ENCODE measurements around the gene TERT. TPM values are rescaled to one million over a fixed set of nuclear protein-coding genes. Genes with fewer than 3 reads are reported as not detected.

Gene TERT
- total and polyA plus RNA-seq, 2 of the 13 experiments (the other 11 are each of a cell fraction or from before 2014, with no cell fraction given) = 4.3 to 5.9 TPM

GRCh38 chr5:1239505-1240251, 55.2 kb downstream of the TERT start (continued):
- TF ChIP-seq ZNF75D (CRISPR knock-in tag; IDR thresholded peaks at IDR 0.05; ENCODE audit: borderline replicate concordance) = no peak

- in situ Hi-C loops (cut with HindIII; ENCODE audit: extremely low pct_ligation_motif_present, low pct_unique_long_range_greater_than_20kb) = loop anchor here (5.0 kb wide), 1 partner anchor 64 kb away; no protein-coding TSS in a partner anchor
- peaks cover 15 to 62% of the 10 kb centered on the region in 2 experiments for H3K27me3 ChIP-seq (ENCODE audit: control insufficient read depth in 1 of 2, insufficient read depth in 2 of 2, low read length in 2 of 2)
- ATAC-seq = no peak
These were observed 59.0 kb downstream of the TERT start for GRCh38 chr5:1235838-1236237.

GRCh38 chr5:1235379-1235778, 59.5 kb downstream of the TERT start:
- BruUV-seq (replicated peaks) = no TSS peak
- 0 out of 2 replicates have a peak, but pooled peaks have one; percentile 31 for TF ChIP-seq MEIS2 (CRISPR knock-in tag; IDR thresholded peaks at IDR 0.05)
- no peak for TF ChIP-seq TP53 (CRISPR knock-in tag; conservative IDR thresholded peaks at IDR 0.05)
- peak; percentile 93 for TF ChIP-seq STAG1 (CRISPR knock-in tag; IDR thresholded peaks at IDR 0.05)
- TF ChIP-seq SMC3 (IDR thresholded peaks at IDR 0.05; ENCODE audit: low read length) = peak; percentile 51
- TF ChIP-seq, protein P1, sequence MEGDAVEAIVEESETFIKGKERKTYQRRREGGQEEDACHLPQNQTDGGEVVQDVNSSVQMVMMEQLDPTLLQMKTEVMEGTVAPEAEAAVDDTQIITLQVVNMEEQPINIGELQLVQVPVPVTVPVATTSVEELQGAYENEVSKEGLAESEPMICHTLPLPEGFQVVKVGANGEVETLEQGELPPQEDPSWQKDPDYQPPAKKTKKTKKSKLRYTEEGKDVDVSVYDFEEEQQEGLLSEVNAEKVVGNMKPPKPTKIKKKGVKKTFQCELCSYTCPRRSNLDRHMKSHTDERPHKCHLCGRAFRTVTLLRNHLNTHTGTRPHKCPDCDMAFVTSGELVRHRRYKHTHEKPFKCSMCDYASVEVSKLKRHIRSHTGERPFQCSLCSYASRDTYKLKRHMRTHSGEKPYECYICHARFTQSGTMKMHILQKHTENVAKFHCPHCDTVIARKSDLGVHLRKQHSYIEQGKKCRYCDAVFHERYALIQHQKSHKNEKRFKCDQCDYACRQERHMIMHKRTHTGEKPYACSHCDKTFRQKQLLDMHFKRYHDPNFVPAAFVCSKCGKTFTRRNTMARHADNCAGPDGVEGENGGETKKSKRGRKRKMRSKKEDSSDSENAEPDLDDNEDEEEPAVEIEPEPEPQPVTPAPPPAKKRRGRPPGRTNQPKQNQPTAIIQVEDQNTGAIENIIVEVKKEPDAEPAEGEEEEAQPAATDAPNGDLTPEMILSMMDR (CRISPR knock-in tag; IDR thresholded peaks at IDR 0.05) = peak; percentile 88
- no peak for TF ChIP-seq ZNF569 (CRISPR knock-in tag; IDR thresholded peaks at IDR 0.05; ENCODE audit: borderline replicate concordance)
- TF ChIP-seq ZNF280B (CRISPR knock-in tag; IDR thresholded peaks at IDR 0.05; ENCODE audit: borderline replicate concordance) = peak; percentile 37; the same call in 1 of the 2 replicates
- no peak for TF ChIP-seq ZNF282 (IDR thresholded peaks at IDR 0.05; ENCODE audit: partially characterized antibody)

More at GRCh38 chr5:1235838-1236237, 59.0 kb downstream of the TERT start:
- H3K4me1 ChIP-seq (ENCODE audit: insufficient read depth, low read length) = peaks cover 8% of the 10 kb centered on the region; the same call in 1 of the 2 replicates
- H4K20me1 ChIP-seq (ENCODE audit: insufficient read depth, low read length) = no peaks in the 10 kb centered on the region; the same call in 1 of the 2 replicates
- no peak overlapping the region for H3K9ac ChIP-seq (ENCODE audit: insufficient read depth, low read depth, low read length)
- no peaks in the 10 kb centered on the region for H3K9me3 ChIP-seq (ENCODE audit: low read length)
- POLR2A ChIA-PET = no interaction called here
- no peak for FAIRE-seq
- H2AFZ ChIP-seq (ENCODE audit: low read length) = no peak overlapping the region
- no peak overlapping the region for H3K27ac ChIP-seq (ENCODE audit: extremely low read length, insufficient read depth, low read length)
- CTCF ChIA-PET (ENCODE audit: low intra/inter-chr PET ratio, low total read pairs) = interaction anchor here (3.0 kb wide), 1 partner anchor 68 kb away, joined by 14 read pairs; no protein-coding TSS in a partner anchor
- TF ChIP-seq ZNF558 (CRISPR knock-in tag; IDR thresholded peaks at IDR 0.05; ENCODE audit: borderline replicate concordance) (no peak), FOXA1 (IDR thresholded peaks at IDR 0.05) (no peak), FOXA1 (CRISPR knock-in tag; IDR thresholded peaks at IDR 0.05) (no peak), ZBTB21 (CRISPR knock-in tag; IDR thresholded peaks at IDR 0.05) (no peak), SMYD3 (CRISPR knock-in tag; IDR thresholded peaks at IDR 0.05) (no peak), RNF2 (conservative IDR thresholded peaks at IDR 0.05; ENCODE audit: low read depth) (no peak), MAFG (CRISPR knock-in tag; IDR thresholded peaks at IDR 0.05) (no peak)
- H3K4me3 ChIP-seq (replicated peaks in 1 of 3; ENCODE audit: insufficient read depth in 1 of 3, low read depth in 2 of 3, low read length in 3 of 3) = no peak overlapping the region
- 88% methylated on average over 1 of the region's 1 CpG for WGBS (ENCODE audit: low lambda C conversion rate)
- intact Hi-C loops (cut with micrococcal nuclease; ENCODE audit: unreplicated experiment) = loop anchor here (1.0 kb wide), 1 partner anchor 68 kb away; no protein-coding TSS in a partner anchor
- DNase-seq (ENCODE audit: low spot score) = no peak
- H3K36me3 ChIP-seq (replicated peaks in 1 of 2; ENCODE audit: control insufficient read depth in 1 of 2, insufficient read depth in 2 of 2, low read length in 2 of 2) = no peaks in the 10 kb centered on the region
- no peak overlapping the region for H3K4me2 ChIP-seq (ENCODE audit: low read depth, low read length)
- BruUV-seq (replicated peaks) = no TSS peak
- no peaks in the 10 kb centered on the region for H3K79me2 ChIP-seq (ENCODE audit: insufficient read depth, low read length)

More at GRCh38 chr5:1235379-1235778, 59.5 kb downstream of the TERT start:
- peak; percentile 48 for DNase-seq (ENCODE audit: low spot score)
- intact Hi-C loops (cut with micrococcal nuclease; ENCODE audit: unreplicated experiment) = loop anchor here (1.0 kb wide), 1 partner anchor 67 kb away; no protein-coding TSS in a partner anchor
- H2AFZ ChIP-seq (ENCODE audit: low read length) = no peak overlapping the region
- H4K20me1 ChIP-seq (ENCODE audit: insufficient read depth, low read length) = no peaks in the 10 kb centered on the region; the same call in 1 of the 2 replicates
- peaks cover 8% of the 10 kb centered on the region; the same call in 1 of the 2 replicates for H3K4me1 ChIP-seq (ENCODE audit: insufficient read depth, low read length)
- WGBS (ENCODE audit: low lambda C conversion rate) = 6% methylated on average over 2 of the region's 8 CpGs
- in situ Hi-C loops (cut with HindIII; ENCODE audit: extremely low pct_ligation_motif_present, low pct_unique_long_range_greater_than_20kb) = loop anchor here (5.0 kb wide), 1 partner anchor 63 kb away; no protein-coding TSS in a partner anchor
- FAIRE-seq = peak; percentile 74
- no peaks in the 10 kb centered on the region for H3K79me2 ChIP-seq (ENCODE audit: insufficient read depth, low read length)
- ChIA-PET POLR2A (no interaction called here), CTCF (ENCODE audit: low intra/inter-chr PET ratio, low total read pairs) (interaction anchor here (3.0 kb wide), 1 partner anchor 67 kb away, joined by 14 read pairs; no protein-coding TSS in a partner anchor)
- no peak overlapping the region for H3K27ac ChIP-seq (ENCODE audit: extremely low read length, insufficient read depth, low read length)
- H3K9ac ChIP-seq (ENCODE audit: insufficient read depth, low read depth, low read length) = no peak overlapping the region
- no peak overlapping the region for H3K4me2 ChIP-seq (ENCODE audit: low read depth, low read length)
- peaks cover 16 to 62% of the 10 kb centered on the region in 2 experiments for H3K27me3 ChIP-seq (ENCODE audit: control insufficient read depth in 1 of 2, insufficient read depth in 2 of 2, low read length in 2 of 2)
- H3K9me3 ChIP-seq (ENCODE audit: low read length) = no peaks in the 10 kb centered on the region
- H3K4me3 ChIP-seq (replicated peaks in 1 of 3; ENCODE audit: insufficient read depth in 1 of 3, low read depth in 2 of 3, low read length in 3 of 3) = no peak overlapping the region
- H3K36me3 ChIP-seq (replicated peaks in 1 of 2; ENCODE audit: control insufficient read depth in 1 of 2, insufficient read depth in 2 of 2, low read length in 2 of 2) = no peaks in the 10 kb centered on the region
- peak; percentile 88 for ATAC-seq

All from HepG2 (cell line).